ENCODE data around the gene HPSE.
A peak's percentile ranks its signal among the peaks of the same experiment; 100 is the strongest.

HPSE gene

GRCh38 chr4:83318666-83319065 is 16.0 kb downstream of the HPSE start:
- no CpG with 5 or more reads among the region's 3 CpGs for WGBS (ENCODE audit: extremely low coverage, insufficient coverage, insufficient read length)
- Histone ChIP-seq H2BK5ac (ENCODE audit: low read depth, low read length, poor library complexity) (no peak overlapping the region), H3K4ac (ENCODE audit: low read depth, low read length) (no peak overlapping the region)

GRCh38 chr4:83317671-83318070 is 17.0 kb downstream of the HPSE start:
- Histone ChIP-seq H4K12ac (ENCODE audit: low read depth, low read length) (no peak overlapping the region), H3K9me3 (ENCODE audit: insufficient read depth, low read depth, low read length) (no peaks in the 10 kb centered on the region), H3K4me1 (ENCODE audit: control insufficient read depth in 1 of 2, insufficient read depth in 2 of 2, low read length in 2 of 2) (no peaks in the 10 kb centered on the region), H3K79me1 (ENCODE audit: low read length) (no peaks in the 10 kb centered on the region), H3K9ac (ENCODE audit: low read length) (no peak overlapping the region), H3K4ac (ENCODE audit: low read depth, low read length) (no peak overlapping the region), H3K27ac (ENCODE audit: low read depth, low read length) (no peak overlapping the region), H3K23ac (ENCODE audit: low read length) (no peak overlapping the region), H3K27me3 (ENCODE audit: insufficient read depth, low read length) (no peaks in the 10 kb centered on the region), H2AK5ac (ENCODE audit: low read length) (no peak overlapping the region), H2BK120ac (ENCODE audit: insufficient read depth, low read length, poor library complexity) (no peak overlapping the region), H3K36me3 (ENCODE audit: control insufficient read depth in 1 of 2, insufficient read depth in 2 of 2, low read length in 2 of 2) (no peaks in the 10 kb centered on the region), H2BK5ac (ENCODE audit: low read depth, low read length, poor library complexity) (no peak overlapping the region), H4K8ac (ENCODE audit: low read depth, low read length) (no peak overlapping the region), H2BK12ac (ENCODE audit: low read length) (no peak overlapping the region), H2AFZ (ENCODE audit: insufficient read depth, low read length, poor library complexity) (no peak overlapping the region), H3K4me2 (ENCODE audit: low read length) (no peak overlapping the region), H4K91ac (ENCODE audit: low read depth, low read length) (no peak overlapping the region), H3K18ac (ENCODE audit: low read length) (no peak overlapping the region), H3K79me2 (ENCODE audit: control insufficient read depth, insufficient read depth, low read length, poor library complexity) (no peaks in the 10 kb centered on the region), H3K4me3 (ENCODE audit: low read depth, low read length) (no peak overlapping the region), H3K14ac (ENCODE audit: low read length) (no peak overlapping the region)
- no CpG with 5 or more reads among the region's 4 CpGs for WGBS (ENCODE audit: extremely low coverage, insufficient coverage, insufficient read length)
- no peak for DNase-seq

More at GRCh38 chr4:83318666-83319065, 16.0 kb downstream of the HPSE start:
- no peaks in the 10 kb centered on the region for H3K27me3 ChIP-seq (ENCODE audit: insufficient read depth, low read length)
- H2BK120ac ChIP-seq (ENCODE audit: insufficient read depth, low read length, poor library complexity), result no peak overlapping the region
- no peak overlapping the region for H4K8ac ChIP-seq (ENCODE audit: low read depth, low read length)
- H3K36me3 ChIP-seq (ENCODE audit: control insufficient read depth in 1 of 2, insufficient read depth in 2 of 2, low read length in 2 of 2), result no peaks in the 10 kb centered on the region
- DNase-seq, result no peak
- no peak overlapping the region for H3K14ac ChIP-seq (ENCODE audit: low read length)
- H3K79me2 ChIP-seq (ENCODE audit: control insufficient read depth, insufficient read depth, low read length, poor library complexity), result no peaks in the 10 kb centered on the region
- H3K27ac ChIP-seq (ENCODE audit: low read depth, low read length), result no peak overlapping the region
- H3K4me1 ChIP-seq (ENCODE audit: control insufficient read depth in 1 of 2, insufficient read depth in 2 of 2, low read length in 2 of 2), result no peaks in the 10 kb centered on the region
- H3K4me2 ChIP-seq (ENCODE audit: low read length), result no peak overlapping the region
- no peak overlapping the region for H3K9ac ChIP-seq (ENCODE audit: low read length)
- H2AFZ ChIP-seq (ENCODE audit: insufficient read depth, low read length, poor library complexity), result no peak overlapping the region
- H2AK5ac ChIP-seq (ENCODE audit: low read length), result no peak overlapping the region
- H3K18ac ChIP-seq (ENCODE audit: low read length), result no peak overlapping the region
- H3K9me3 ChIP-seq (ENCODE audit: insufficient read depth, low read depth, low read length), result no peaks in the 10 kb centered on the region
- H3K23ac ChIP-seq (ENCODE audit: low read length), result no peak overlapping the region
- no peak overlapping the region for H3K4me3 ChIP-seq (ENCODE audit: low read depth, low read length)
- no peak overlapping the region for H4K91ac ChIP-seq (ENCODE audit: low read depth, low read length)
- H4K12ac ChIP-seq (ENCODE audit: low read depth, low read length), result no peak overlapping the region
- H2BK12ac ChIP-seq (ENCODE audit: low read length), result no peak overlapping the region
- no peaks in the 10 kb centered on the region for H3K79me1 ChIP-seq (ENCODE audit: low read length)

GRCh38 chr4:83316459-83317165 is 18.0 kb downstream of the HPSE start:
- H4K8ac ChIP-seq (ENCODE audit: low read depth, low read length), result no peak overlapping the region
- H4K12ac ChIP-seq (ENCODE audit: low read depth, low read length), result no peak overlapping the region
- WGBS (ENCODE audit: extremely low coverage, insufficient coverage, insufficient read length), result no CpG with 5 or more reads among the region's 13 CpGs
- H3K27me3 ChIP-seq (ENCODE audit: insufficient read depth, low read length), result no peaks in the 10 kb centered on the region
- H3K79me1 ChIP-seq (ENCODE audit: low read length), result no peaks in the 10 kb centered on the region
- H3K4me1 ChIP-seq (ENCODE audit: control insufficient read depth in 1 of 2, insufficient read depth in 2 of 2, low read length in 2 of 2), result no peaks in the 10 kb centered on the region
- no peak overlapping the region for H3K23ac ChIP-seq (ENCODE audit: low read length)
- H4K91ac ChIP-seq (ENCODE audit: low read depth, low read length), result no peak overlapping the region
- H3K9ac ChIP-seq (ENCODE audit: low read length), result no peak overlapping the region
- no peak overlapping the region for H3K4ac ChIP-seq (ENCODE audit: low read depth, low read length)
- H2BK120ac ChIP-seq (ENCODE audit: insufficient read depth, low read length, poor library complexity), result no peak overlapping the region
- peak; percentile 20 to 57 for DNase-seq
- no peak overlapping the region for H2BK12ac ChIP-seq (ENCODE audit: low read length)
- no peaks in the 10 kb centered on the region for H3K9me3 ChIP-seq (ENCODE audit: insufficient read depth, low read depth, low read length)
- no peak overlapping the region for H3K4me2 ChIP-seq (ENCODE audit: low read length)
- no peak overlapping the region for H2BK5ac ChIP-seq (ENCODE audit: low read depth, low read length, poor library complexity)
- H3K79me2 ChIP-seq (ENCODE audit: control insufficient read depth, insufficient read depth, low read length, poor library complexity), result no peaks in the 10 kb centered on the region
- no peak overlapping the region for H3K4me3 ChIP-seq (ENCODE audit: low read depth, low read length)
- H2AK5ac ChIP-seq (ENCODE audit: low read length), result no peak overlapping the region
- no peaks in the 10 kb centered on the region for H3K36me3 ChIP-seq (ENCODE audit: control insufficient read depth in 1 of 2, insufficient read depth in 2 of 2, low read length in 2 of 2)
- no peak overlapping the region for H3K18ac ChIP-seq (ENCODE audit: low read length)
- H3K14ac ChIP-seq (ENCODE audit: low read length), result no peak overlapping the region
- no peak overlapping the region for H3K27ac ChIP-seq (ENCODE audit: low read depth, low read length)
- H2AFZ ChIP-seq (ENCODE audit: insufficient read depth, low read length, poor library complexity), result no peak overlapping the region

- H3K4me1 ChIP-seq (ENCODE audit: control insufficient read depth in 1 of 2, insufficient read depth in 2 of 2, low read length in 2 of 2), result no peaks in the 10 kb centered on the region
- peak in 1 of 2 donors; percentile 41 for DNase-seq
- WGBS (ENCODE audit: extremely low coverage, insufficient coverage, insufficient read length), result no CpG with 5 or more reads among the region's 4 CpGs
- no peak overlapping the region for H4K8ac ChIP-seq (ENCODE audit: low read depth, low read length)
- H3K9me3 ChIP-seq (ENCODE audit: insufficient read depth, low read depth, low read length), result no peaks in the 10 kb centered on the region
- no peak overlapping the region for H3K4ac ChIP-seq (ENCODE audit: low read depth, low read length)
- no peak overlapping the region for H3K18ac ChIP-seq (ENCODE audit: low read length)
- H3K14ac ChIP-seq (ENCODE audit: low read length), result no peak overlapping the region
- no peak overlapping the region for H2BK12ac ChIP-seq (ENCODE audit: low read length)
- no peak overlapping the region for H4K12ac ChIP-seq (ENCODE audit: low read depth, low read length)
- H2AK5ac ChIP-seq (ENCODE audit: low read length), result no peak overlapping the region
- no peaks in the 10 kb centered on the region for H3K36me3 ChIP-seq (ENCODE audit: control insufficient read depth in 1 of 2, insufficient read depth in 2 of 2, low read length in 2 of 2)
- no peaks in the 10 kb centered on the region for H3K79me1 ChIP-seq (ENCODE audit: low read length)
- H3K23ac ChIP-seq (ENCODE audit: low read length), result no peak overlapping the region
- no peak overlapping the region for H2BK5ac ChIP-seq (ENCODE audit: low read depth, low read length, poor library complexity)
- no peak overlapping the region for H3K27ac ChIP-seq (ENCODE audit: low read depth, low read length)
- H3K27me3 ChIP-seq (ENCODE audit: insufficient read depth, low read length), result no peaks in the 10 kb centered on the region
- no peaks in the 10 kb centered on the region for H3K79me2 ChIP-seq (ENCODE audit: control insufficient read depth, insufficient read depth, low read length, poor library complexity)
- no peak overlapping the region for H2BK120ac ChIP-seq (ENCODE audit: insufficient read depth, low read length, poor library complexity)
- no peak overlapping the region for H2AFZ ChIP-seq (ENCODE audit: insufficient read depth, low read length, poor library complexity)
- H3K4me3 ChIP-seq (ENCODE audit: low read depth, low read length), result no peak overlapping the region
- no peak overlapping the region for H3K9ac ChIP-seq (ENCODE audit: low read length)
- no peak overlapping the region for H3K4me2 ChIP-seq (ENCODE audit: low read length)
- no peak overlapping the region for H4K91ac ChIP-seq (ENCODE audit: low read depth, low read length)
These were observed 19.2 kb downstream of the HPSE start for GRCh38 chr4:83315341-83315870.

Measured in trophoblast cell (in vitro differentiated cells and primary cell).